Ishikawa (cell line): Measurements from ENCODE around the gene WSCD2.

Experiments
- NFIC ChIP-seq: IDR thresholded peaks from 2 replicates; pipeline ENCODE4 v1.6.1; 2012
- RAD21 ChIP-seq: IDR thresholded peaks from 2 replicates; pipeline ENCODE4 v1.6.1; 2012; ENCODE audit warnings: low read depth
- REST ChIP-seq: IDR thresholded peaks from 2 replicates; pipeline ENCODE4 v1.6.1; 2012; ENCODE audit warnings: low read depth, mild to moderate bottlenecking

- TF ChIP-seq REST (no peak), NFIC (no peak), RAD21 (no peak)
Observed at GRCh38 chr12:108296945-108297344, 167.9 kb downstream of the WSCD2 start.
